Colonic mucosa (tissue), 4 donors: ENCODE data around the gene FAM227B. TPM values are rescaled to one million over a fixed set of nuclear protein-coding genes. Genes with fewer than 3 reads are reported as not detected.
"Not testable (repeated sequence)": the region's sequence is repeated elsewhere in the genome, so short reads cannot be mapped to it uniquely, and the experiment has no call there.

Experiments used
- DNase-seq: peaks from one replicate; pipeline ENCODE4 v3.0.0-alpha.2; 2020
- H3K27ac ChIP-seq: fragments of 200-600 bp; one replicate; pipeline ENCODE4 v1.8.0; 2021
- H3K27me3 ChIP-seq: fragments of 200-600 bp; one replicate; pipeline ENCODE4 v1.8.0; 2021
- H3K36me3 ChIP-seq: fragments of 200-600 bp; one replicate; pipeline ENCODE4 v1.8.0; 2021
- H3K4me1 ChIP-seq: fragments of 200-600 bp; one replicate; pipeline ENCODE4 v1.8.0; 2021; ENCODE audit warnings: mild to moderate bottlenecking
- H3K4me3 ChIP-seq: fragments of 200-600 bp; one replicate; pipeline ENCODE4 v1.8.0; 2021
- H3K9ac ChIP-seq, 2 donors: one replicate each; pipeline ENCODE4 v1.7.0; 2013; ENCODE audit warnings: control low read depth in 2 of 2, low read depth in 2 of 2, low read length in 2 of 2
- H3K9me3 ChIP-seq: fragments of 200-600 bp; one replicate; pipeline ENCODE4 v1.8.0; 2021
- intact Hi-C: fragments of 100-400 bp; cut with DNase I; formaldehyde crosslinking; loops from one replicate; pipeline ENCODE4 v1.14.1; 2022
- total RNA-seq, 2 donors: library from RNA; stranded (reverse); fragmentation: NEBNext Ultra II Directional in 1 of 2; extraction: Animal tissue kit (Norgen Biotek cat#: 25700) in 1 of 2; gene quantifications; one replicate each; pipeline ENCODE4 v1.2.1, GENCODE V29; 2021
- TF ChIP-seq, protein P1 (sequence below): fragments of 200-600 bp; IDR thresholded peaks from one replicate; pipeline ENCODE4 v1.8.0; 2022; ENCODE audit warnings: antibody characterized with exemption, mild to moderate bottlenecking
- donor health status: healthy.
- donor health status: DM: no; HTN: no; CAD: no.
- donor health status: DM: no; HTN: no; CAD: no.

The FAM227B gene
- total RNA-seq, 2 donors from 2014 or later: 1.0 to 2.3 TPM

DNA sequence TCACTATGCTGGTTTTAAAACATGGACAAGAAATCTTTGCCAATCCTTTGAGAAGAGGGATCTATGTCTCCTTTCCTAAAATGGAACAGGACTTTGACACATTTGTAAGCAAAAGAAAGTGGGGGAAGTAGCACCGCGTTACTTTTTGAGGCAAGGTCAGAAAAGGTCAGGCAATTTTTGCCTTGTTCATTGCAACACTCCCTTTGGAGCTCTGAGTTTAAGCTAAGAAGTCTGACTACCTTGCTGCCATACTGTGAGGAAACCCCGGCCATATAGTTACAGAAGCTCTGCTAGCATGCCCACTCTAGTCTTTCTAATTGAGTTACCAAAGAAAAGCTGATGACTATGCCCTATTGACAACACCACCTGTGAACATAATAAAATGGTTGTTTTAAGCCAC is 1.4 kb downstream of the FAM227B start:
- intact Hi-C loops: no loop called here
- no peak overlapping the region for H3K9ac ChIP-seq

DNA sequence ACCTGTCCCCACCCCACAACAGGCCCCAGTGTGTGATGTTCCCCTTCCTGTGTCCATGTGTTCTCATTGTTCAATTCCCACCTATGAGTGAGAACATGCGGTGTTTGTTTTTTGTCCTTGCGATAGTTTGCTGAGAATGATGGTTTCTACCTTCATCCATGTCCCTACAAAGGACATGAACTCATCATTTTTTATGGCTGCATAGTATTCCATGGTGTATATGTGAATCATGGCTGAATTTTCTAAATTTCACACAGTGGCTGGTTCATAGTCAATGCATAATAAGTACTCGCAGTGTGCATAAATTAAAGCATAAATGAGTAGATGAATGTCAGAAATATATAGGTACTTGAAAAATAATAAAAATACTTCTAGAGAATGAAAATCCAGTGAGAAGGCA is 8.4 kb downstream of the FAM227B start:
- H3K4me1 ChIP-seq, DNase-seq, H3K27ac ChIP-seq, H3K36me3 ChIP-seq, H3K27me3 ChIP-seq, intact Hi-C loops, H3K9me3 ChIP-seq, H3K9ac ChIP-seq, H3K4me3 ChIP-seq: not testable (repeated sequence)

More for the DNA sequence above, 1.4 kb downstream of the FAM227B start:
- peak overlapping the region; percentile 91 for H3K27ac ChIP-seq
- no peaks in the 10 kb centered on the region for H3K9me3 ChIP-seq
- DNase-seq: no peak
- TF ChIP-seq, protein P1, sequence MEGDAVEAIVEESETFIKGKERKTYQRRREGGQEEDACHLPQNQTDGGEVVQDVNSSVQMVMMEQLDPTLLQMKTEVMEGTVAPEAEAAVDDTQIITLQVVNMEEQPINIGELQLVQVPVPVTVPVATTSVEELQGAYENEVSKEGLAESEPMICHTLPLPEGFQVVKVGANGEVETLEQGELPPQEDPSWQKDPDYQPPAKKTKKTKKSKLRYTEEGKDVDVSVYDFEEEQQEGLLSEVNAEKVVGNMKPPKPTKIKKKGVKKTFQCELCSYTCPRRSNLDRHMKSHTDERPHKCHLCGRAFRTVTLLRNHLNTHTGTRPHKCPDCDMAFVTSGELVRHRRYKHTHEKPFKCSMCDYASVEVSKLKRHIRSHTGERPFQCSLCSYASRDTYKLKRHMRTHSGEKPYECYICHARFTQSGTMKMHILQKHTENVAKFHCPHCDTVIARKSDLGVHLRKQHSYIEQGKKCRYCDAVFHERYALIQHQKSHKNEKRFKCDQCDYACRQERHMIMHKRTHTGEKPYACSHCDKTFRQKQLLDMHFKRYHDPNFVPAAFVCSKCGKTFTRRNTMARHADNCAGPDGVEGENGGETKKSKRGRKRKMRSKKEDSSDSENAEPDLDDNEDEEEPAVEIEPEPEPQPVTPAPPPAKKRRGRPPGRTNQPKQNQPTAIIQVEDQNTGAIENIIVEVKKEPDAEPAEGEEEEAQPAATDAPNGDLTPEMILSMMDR: no peak
- no peak overlapping the region for H3K4me3 ChIP-seq
- no peaks in the 10 kb centered on the region for H3K27me3 ChIP-seq
- no peaks in the 10 kb centered on the region for H3K36me3 ChIP-seq
- no peaks in the 10 kb centered on the region for H3K4me1 ChIP-seq

DNA sequence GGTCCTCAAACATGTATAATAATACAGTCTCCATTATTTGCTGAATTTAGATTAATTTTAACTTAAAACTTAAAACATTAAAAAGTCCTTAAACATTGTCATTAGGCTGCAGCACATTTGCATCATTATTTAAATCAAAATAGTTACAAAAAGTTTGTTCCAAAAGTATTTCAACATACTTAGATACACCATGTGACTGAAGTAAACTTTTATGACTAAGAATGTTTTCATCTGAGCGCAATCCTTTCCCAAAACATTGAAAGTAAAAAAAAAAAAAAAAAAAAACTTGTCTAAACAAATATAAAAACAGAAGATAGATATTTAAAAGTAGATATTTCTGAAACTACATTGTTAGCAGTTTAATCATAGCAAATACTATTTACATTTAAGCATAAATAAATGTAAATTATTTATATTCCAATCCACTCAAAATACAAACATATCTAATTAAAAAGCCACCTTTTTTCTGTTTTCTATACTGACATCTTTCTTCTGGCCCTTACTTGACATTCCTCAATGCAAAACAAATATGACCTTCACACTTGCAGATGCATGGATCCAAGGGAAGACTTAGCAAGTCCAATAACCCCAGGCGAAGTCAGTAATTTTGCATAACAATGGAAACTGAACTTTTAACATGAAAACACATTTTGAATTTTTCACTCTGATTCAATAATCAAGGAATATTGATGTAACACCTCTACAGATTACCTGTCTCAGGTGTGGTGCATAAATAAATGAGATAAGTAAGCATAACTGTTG is 10.3 kb downstream of the FAM227B start:
- H3K9me3 ChIP-seq: no peaks in the 10 kb centered on the region
- no peaks in the 10 kb centered on the region for H3K36me3 ChIP-seq

DNA sequence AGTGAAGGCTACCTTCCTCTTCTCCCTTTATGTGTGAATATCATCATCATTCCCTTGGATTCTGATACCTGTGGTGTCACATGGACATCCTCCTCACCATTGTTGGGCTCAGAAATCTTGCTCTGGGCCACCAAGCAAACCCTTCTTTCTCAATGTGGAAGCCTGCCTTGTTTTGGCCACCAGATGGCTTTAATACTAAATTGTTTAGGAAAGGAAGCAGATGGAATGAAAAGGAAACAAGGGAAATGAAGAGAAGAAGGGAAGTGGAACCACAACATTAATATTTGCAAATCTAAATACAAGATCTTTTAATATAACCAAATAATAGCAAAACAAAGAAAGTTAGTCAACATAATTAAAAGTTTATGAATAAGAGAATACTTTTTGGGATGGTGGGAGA is 14.0 kb downstream of the FAM227B start:
- no peaks in the 10 kb centered on the region for H3K36me3 ChIP-seq

More for the DNA sequence above, 10.3 kb downstream of the FAM227B start:
- H3K27ac ChIP-seq: no peak overlapping the region
- no peak for DNase-seq
- no peaks in the 10 kb centered on the region for H3K4me1 ChIP-seq
- no peaks in the 10 kb centered on the region for H3K27me3 ChIP-seq
- intact Hi-C loops: no loop called here
- H3K9ac ChIP-seq: no peak overlapping the region
- H3K4me3 ChIP-seq: no peak overlapping the region
- TF ChIP-seq, protein P1: no peak

DNA sequence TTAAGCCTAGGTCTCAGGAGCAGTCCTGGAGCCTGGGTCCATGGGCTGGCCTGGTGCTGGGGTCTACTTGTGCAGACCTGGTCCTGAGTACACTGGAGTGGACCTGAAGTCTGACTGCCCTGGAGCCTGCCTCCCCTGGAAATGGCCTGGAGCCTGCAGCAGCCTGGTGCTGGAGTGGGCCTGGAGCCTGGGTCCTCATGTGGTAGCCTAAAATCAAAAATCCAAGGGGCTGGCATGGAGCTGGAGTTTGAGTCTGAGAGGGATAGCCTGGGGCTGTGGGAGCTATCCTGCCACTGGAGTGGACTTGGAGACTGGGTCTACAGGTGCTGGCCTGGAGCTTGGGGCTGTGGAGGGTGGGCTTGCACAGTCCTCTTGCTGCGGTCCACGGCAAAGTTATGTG is 15.0 kb downstream of the FAM227B start:
- Histone ChIP-seq H3K36me3 (no peaks in the 10 kb centered on the region), H3K9ac (no peak overlapping the region), H3K9me3 (no peaks in the 10 kb centered on the region), H3K27ac (no peak overlapping the region), H3K4me1 (no peaks in the 10 kb centered on the region), H3K27me3 (no peaks in the 10 kb centered on the region), H3K4me3 (no peak overlapping the region)
- TF ChIP-seq, protein P1: no peak
- intact Hi-C loops: no loop called here
- no peak for DNase-seq

More for the DNA sequence above, 14.0 kb downstream of the FAM227B start:
- Histone ChIP-seq H3K4me3 (no peak overlapping the region), H3K4me1 (no peaks in the 10 kb centered on the region), H3K9ac (no peak overlapping the region), H3K9me3 (no peaks in the 10 kb centered on the region), H3K27ac (no peak overlapping the region), H3K27me3 (no peaks in the 10 kb centered on the region)
- intact Hi-C loops: no loop called here
- TF ChIP-seq, protein P1: no peak
- DNase-seq: no peak

DNA sequence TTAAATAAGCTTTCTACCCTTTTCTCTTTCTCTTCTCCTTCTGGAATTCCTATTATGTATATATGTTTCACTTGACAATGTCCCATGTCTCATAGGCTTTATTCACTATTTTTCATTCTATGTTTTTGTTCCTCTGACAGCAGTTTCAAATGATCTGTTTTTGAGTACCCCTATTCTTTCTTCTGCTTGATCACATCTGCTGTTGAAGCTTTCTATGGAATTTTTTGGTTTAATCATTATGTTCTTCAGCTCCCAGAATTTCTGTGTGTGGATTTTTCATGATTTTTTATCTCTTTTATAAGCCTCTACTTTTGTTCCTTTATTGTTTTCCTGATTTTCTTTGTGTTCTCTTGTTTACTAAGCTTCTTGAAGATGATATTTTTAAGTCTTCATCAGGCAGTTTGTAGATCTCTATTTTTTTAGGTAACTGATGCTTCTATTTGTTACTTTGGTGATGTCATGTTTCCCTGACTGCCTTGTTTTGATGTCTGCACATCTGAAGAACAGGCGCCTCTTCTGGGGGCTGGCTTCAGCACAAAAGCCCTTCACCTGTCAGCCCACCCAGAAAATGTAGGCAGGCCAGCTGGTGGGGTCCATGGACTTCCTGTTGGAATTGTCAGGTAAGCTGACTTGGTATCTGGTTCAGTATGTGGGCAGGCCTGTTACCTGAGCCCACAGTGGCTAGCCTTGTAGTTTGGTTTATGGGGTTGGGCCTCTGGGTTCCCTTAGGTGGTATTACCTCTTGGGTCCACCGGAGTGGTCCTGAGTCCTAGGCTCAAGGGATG is 15.8 kb downstream of the FAM227B start:
- H3K4me1 ChIP-seq: no peaks in the 10 kb centered on the region
- no peaks in the 10 kb centered on the region for H3K36me3 ChIP-seq
- H3K9ac ChIP-seq: no peak overlapping the region
- H3K9me3 ChIP-seq: no peaks in the 10 kb centered on the region
- TF ChIP-seq, protein P1: no peak
- no peaks in the 10 kb centered on the region for H3K27me3 ChIP-seq
- no peak overlapping the region for H3K27ac ChIP-seq
- intact Hi-C loops: no loop called here
- H3K4me3 ChIP-seq: no peak overlapping the region
- DNase-seq: no peak

DNA sequence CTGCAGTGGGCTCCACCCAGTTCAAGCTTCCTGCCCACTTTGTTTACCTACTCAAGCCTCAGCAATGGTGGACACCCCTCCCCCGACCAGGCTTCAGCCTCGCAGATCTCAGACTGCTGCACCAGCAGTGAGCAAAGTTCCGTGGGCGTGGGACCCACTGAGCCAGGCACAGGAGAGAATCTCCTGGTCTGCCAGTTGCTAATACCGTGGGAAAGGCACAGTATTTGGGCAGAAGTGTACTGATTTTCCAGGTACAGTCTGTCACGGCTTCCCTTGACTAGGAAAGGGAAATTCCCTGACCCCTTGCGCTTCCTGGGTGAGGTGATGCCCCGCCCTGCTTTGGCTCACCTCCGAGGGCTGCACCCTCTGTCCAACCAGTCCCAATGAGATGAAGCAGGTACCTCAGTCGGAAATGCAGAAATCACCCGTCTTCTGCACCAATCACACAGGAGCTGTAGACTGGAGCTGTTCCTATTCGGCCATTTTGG is 27.7 kb downstream of the FAM227B start:
- DNase-seq, intact Hi-C loops, H3K4me3 ChIP-seq, H3K27ac ChIP-seq, H3K9ac ChIP-seq, H3K27me3 ChIP-seq, H3K9me3 ChIP-seq, H3K4me1 ChIP-seq, H3K36me3 ChIP-seq: not testable (repeated sequence)
